Measurements from ENCODE around the gene PDZRN4. TPM values are rescaled to one million over a fixed set of nuclear protein-coding genes. Genes with fewer than 3 reads are reported as not detected.

PDZRN4 gene
- polyA plus RNA-seq, 3 donors = not detected

- Histone ChIP-seq H3K9me3 (replicated peaks in 1 of 2; ENCODE audit: control insufficient read depth in 1 of 2, insufficient read depth in 1 of 2, low read length in 2 of 2) (no peaks in the 10 kb centered on the region), H3K9ac (ENCODE audit: insufficient read depth, low read length, poor library complexity, severe bottlenecking) (no peak overlapping the region), H4K20me1 (ENCODE audit: insufficient read depth, low read length) (no peaks in the 10 kb centered on the region), H3K4me3 (replicated peaks in 1 of 3; ENCODE audit: low read depth in 2 of 3, low read length in 3 of 3) (no peak overlapping the region), H3K36me3 (replicated peaks in 1 of 2; ENCODE audit: control insufficient read depth in 1 of 2, insufficient read depth in 2 of 2, low read length in 2 of 2) (no peaks in the 10 kb centered on the region), H3K4me2 (replicated peaks; ENCODE audit: extremely low read depth, low read length, poor library complexity, severe bottlenecking) (no peak overlapping the region), H3K27me3 (ENCODE audit: control insufficient read depth in 2 of 2, insufficient read depth in 2 of 2, low read length in 2 of 2) (no peaks in the 10 kb centered on the region), H3K27ac (ENCODE audit: low read depth in 1 of 2, low read length in 2 of 2) (no peak overlapping the region), H2AFZ (ENCODE audit: insufficient read depth, low read depth, low read length, poor library complexity, severe bottlenecking) (no peak overlapping the region), H3K4me1 (ENCODE audit: control insufficient read depth in 1 of 2, insufficient read depth in 2 of 2, low read length in 2 of 2) (no peaks in the 10 kb centered on the region), H3K79me2 (ENCODE audit: insufficient read depth, low read length) (no peaks in the 10 kb centered on the region)
- no peak for TF ChIP-seq CTCF (IDR thresholded peaks at IDR 0.05)
- H3K27me3 Mint-ChIP-seq (ENCODE audit: low read depth in 3 of 3) = peaks cover 0 to 2% (median 2%) of the 10 kb centered on the region in 3 donors
- DNase-seq = no peak
- H3K36me3 Mint-ChIP-seq = no peaks in the 10 kb centered on the region
- intact Hi-C loops (cut with micrococcal nuclease) = no loop called here
- H3K4me3 Mint-ChIP-seq = no peak overlapping the region
- no peak overlapping the region for H3K27ac Mint-ChIP-seq
- peaks cover 0 to 3% (median 0%) of the 10 kb centered on the region in 7 donors for H3K9me3 Mint-ChIP-seq
- WGBS (ENCODE audit: insufficient coverage) = no CpG with 5 or more reads among the region's 3 CpGs
- peaks cover 9% of the 10 kb centered on the region for H3K4me1 Mint-ChIP-seq
Observed at GRCh38 chr12:41515953-41516352, 327.8 kb downstream of the PDZRN4 start.

- WGBS (ENCODE audit: insufficient coverage) = 80% methylated on average over 1 of the region's 3 CpGs
- TF ChIP-seq CTCF (IDR thresholded peaks at IDR 0.05) = no peak
- no peak overlapping the region for H3K9ac ChIP-seq (ENCODE audit: insufficient read depth, low read length, poor library complexity, severe bottlenecking)
- H2AFZ ChIP-seq (ENCODE audit: insufficient read depth, low read depth, low read length, poor library complexity, severe bottlenecking) = no peak overlapping the region
- no peaks in the 10 kb centered on the region for H3K36me3 Mint-ChIP-seq
- no peaks in the 10 kb centered on the region for H3K36me3 ChIP-seq (replicated peaks in 1 of 2; ENCODE audit: control insufficient read depth in 1 of 2, insufficient read depth in 2 of 2, low read length in 2 of 2)
- peaks cover 6% of the 10 kb centered on the region for H3K4me1 Mint-ChIP-seq
- H3K27me3 ChIP-seq (ENCODE audit: control insufficient read depth in 2 of 2, insufficient read depth in 2 of 2, low read length in 2 of 2) = no peaks in the 10 kb centered on the region
- intact Hi-C loops (cut with micrococcal nuclease) = no loop called here
- H3K27ac Mint-ChIP-seq = peak overlapping the region in 1 of 7 donors; percentile 15
- no peak overlapping the region for H3K4me3 Mint-ChIP-seq
- peaks cover 0 to 3% (median 2%) of the 10 kb centered on the region in 3 donors for H3K27me3 Mint-ChIP-seq (ENCODE audit: low read depth in 3 of 3)
- H3K9me3 ChIP-seq (replicated peaks in 1 of 2; ENCODE audit: control insufficient read depth in 1 of 2, insufficient read depth in 1 of 2, low read length in 2 of 2) = no peaks in the 10 kb centered on the region
- H3K4me2 ChIP-seq (replicated peaks; ENCODE audit: extremely low read depth, low read length, poor library complexity, severe bottlenecking) = no peak overlapping the region
- DNase-seq = no peak
- no peak overlapping the region for H3K4me3 ChIP-seq (replicated peaks in 1 of 3; ENCODE audit: low read depth in 2 of 3, low read length in 3 of 3)
- H3K27ac ChIP-seq (ENCODE audit: low read depth in 1 of 2, low read length in 2 of 2) = no peak overlapping the region
- H3K79me2 ChIP-seq (ENCODE audit: insufficient read depth, low read length) = no peaks in the 10 kb centered on the region
- H3K4me1 ChIP-seq (ENCODE audit: control insufficient read depth in 1 of 2, insufficient read depth in 2 of 2, low read length in 2 of 2) = peaks cover 6 to 8% of the 10 kb centered on the region in 2 donors
- H3K9me3 Mint-ChIP-seq = no peaks in the 10 kb centered on the region
- H4K20me1 ChIP-seq (ENCODE audit: insufficient read depth, low read length) = no peaks in the 10 kb centered on the region
Observed at GRCh38 chr12:41520869-41521268, 332.7 kb downstream of the PDZRN4 start.

All from CD14-positive monocyte (primary cell).